NCI-H1694 treated with DMSO at 0.1 percent for 48 hours (cell line): ENCODE data around the gene CD6.

Experiments used
- DNase-seq: peaks from one replicate; lab custom pipeline; 2025; lab: John Stamatoyannopoulos, UW

CD6 gene

GRCh38 chr11:61008971-61009370, 37.5 kb downstream of the CD6 start:
- no peak for DNase-seq

- no peak for DNase-seq
Measured at GRCh38 chr11:61009392-61010275, 38.2 kb downstream of the CD6 start.

GRCh38 chr11:61010466-61011228, 39.2 kb downstream of the CD6 start:
- no peak for DNase-seq

- no peak for DNase-seq
Measured at GRCh38 chr11:61011229-61011870, 39.9 kb downstream of the CD6 start.

- no peak for DNase-seq
Measured at GRCh38 chr11:61011950-61012736, 40.7 kb downstream of the CD6 start.

GRCh38 chr11:61012737-61013215, 41.3 kb downstream of the CD6 start:
- no peak for DNase-seq

- no peak for DNase-seq
Measured at GRCh38 chr11:61018059-61018458, 46.6 kb downstream of the CD6 start.

- no peak for DNase-seq
Measured at GRCh38 chr11:61019037-61019831, 47.8 kb downstream of the CD6 start.

- DNase-seq = no peak
Measured at GRCh38 chr11:61019832-61020405, 48.4 kb downstream of the CD6 start.

- DNase-seq = no peak
Measured at GRCh38 chr11:61020551-61021235, 49.2 kb downstream of the CD6 start.

GRCh38 chr11:61021661-61022212, 50.3 kb downstream of the CD6 start:
- no peak for DNase-seq

GRCh38 chr11:61022311-61023085, 51.0 kb downstream of the CD6 start:
- no peak for DNase-seq

GRCh38 chr11:61023086-61023965, 51.8 kb downstream of the CD6 start:
- no peak for DNase-seq

- no peak for DNase-seq
Measured at GRCh38 chr11:61023966-61024295, 52.5 kb downstream of the CD6 start.

GRCh38 chr11:61024938-61025820, 53.7 kb downstream of the CD6 start:
- no peak for DNase-seq

- no peak for DNase-seq
Measured at GRCh38 chr11:61025821-61026120, 54.3 kb downstream of the CD6 start.
